Measurements from ENCODE around the gene OGFR.
"Not testable (repeated sequence)": the region's sequence is repeated elsewhere in the genome, so short reads cannot be mapped to it uniquely, and the experiment has no call there.

OGFR gene

GRCh38 chr20:62841705-62842212, 37.1 kb downstream of the OGFR start:
- no peak for DNase-seq

- no peak for DNase-seq
Measured at GRCh38 chr20:62843656-62844055, 39.0 kb downstream of the OGFR start.

GRCh38 chr20:62844182-62844581, 39.5 kb downstream of the OGFR start:
- DNase-seq = no peak

GRCh38 chr20:62845416-62846160, 41.0 kb downstream of the OGFR start:
- DNase-seq = no peak

- no peak for DNase-seq
Measured at GRCh38 chr20:62846166-62846890, 41.7 kb downstream of the OGFR start.

- not testable (repeated sequence) for DNase-seq
Measured at GRCh38 chr20:62848917-62849316, 44.3 kb downstream of the OGFR start.

GRCh38 chr20:62849431-62849830, 44.8 kb downstream of the OGFR start:
- no peak for DNase-seq

- DNase-seq = no peak
Measured at GRCh38 chr20:62850333-62850974, 45.8 kb downstream of the OGFR start.

- DNase-seq = no peak
Measured at GRCh38 chr20:62852196-62852595, 47.6 kb downstream of the OGFR start.

- DNase-seq = no peak
Measured at GRCh38 chr20:62852841-62853240, 48.2 kb downstream of the OGFR start.

GRCh38 chr20:62853304-62853703, 48.7 kb downstream of the OGFR start:
- not testable (repeated sequence) for DNase-seq

GRCh38 chr20:62854121-62854520, 49.5 kb downstream of the OGFR start:
- DNase-seq = no peak

- DNase-seq = no peak
Measured at GRCh38 chr20:62855120-62855519, 50.5 kb downstream of the OGFR start.

GRCh38 chr20:62856931-62857619, 52.4 kb downstream of the OGFR start:
- DNase-seq = no peak

- no peak for DNase-seq
Measured at GRCh38 chr20:62858058-62858830, 53.6 kb downstream of the OGFR start.

- no peak for DNase-seq
Measured at GRCh38 chr20:62859721-62860120, 55.1 kb downstream of the OGFR start.

- DNase-seq = no peak
Measured at GRCh38 chr20:62860391-62860923, 55.8 kb downstream of the OGFR start.

GRCh38 chr20:62860924-62861691, 56.5 kb downstream of the OGFR start:
- no peak for DNase-seq

- DNase-seq = peak; percentile 85
Measured at GRCh38 chr20:62861726-62862336, 57.2 kb downstream of the OGFR start, which contains the start of gene TCFL5. Gene TCFL5 (minus strand): TSS chr20:62861822. CDS start chr20:62861670, 152 bp downstream.

Measured in hematopoietic multipotent progenitor cell treated with erythropoietin and hydrocortisone succinate and interleukin-3 and kit ligand, for 8 days (in vitro differentiated cells).